Measurements from ENCODE around the gene SLC19A3. TPM values are rescaled to one million over a fixed set of nuclear protein-coding genes. Genes with fewer than 3 reads are reported as not detected.
"Not testable (repeated sequence)": the region's sequence is repeated elsewhere in the genome, so short reads cannot be mapped to it uniquely, and the experiment has no call there.

SLC19A3 gene
- total and polyA plus RNA-seq, 8 donors: 1.0 to 7.1 (median 3.1) TPM

DNA sequence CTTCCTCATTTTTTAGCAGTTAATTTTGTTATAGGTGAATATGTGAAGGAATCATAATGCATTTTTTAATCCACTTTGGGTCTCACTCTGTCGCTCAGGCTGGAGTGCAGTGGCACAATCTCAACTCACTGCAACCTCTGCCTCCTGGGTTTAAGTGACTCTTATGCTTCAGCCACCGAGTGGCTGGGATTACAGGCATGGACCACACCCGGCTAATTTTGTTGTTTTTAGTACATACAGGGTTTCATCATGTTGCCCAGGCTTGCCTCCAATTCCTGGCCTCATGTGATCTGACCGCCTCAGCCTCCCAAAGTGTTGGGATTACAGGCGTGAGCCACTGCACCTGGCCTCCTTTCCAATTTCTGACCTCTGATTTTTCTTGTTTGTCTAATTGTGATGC is 33.6 kb downstream of the SLC19A3 start:
- FAIRE-seq (no peak), DNase-seq (no peak), ATAC-seq (no peak)
- Histone ChIP-seq H3K4me1 (no peaks in the 10 kb centered on the region), H3K36me3 (no peaks in the 10 kb centered on the region), H3K27ac (no peak overlapping the region), H3K9me3 (no peaks in the 10 kb centered on the region), H3K4me3 (no peak overlapping the region), H3K27me3 (no peaks in the 10 kb centered on the region)
- intact Hi-C loops (cut with DNase I): no loop called here
- 72 to 84% methylated on average over 5 of the region's 5 CpGs for WGBS, 2 donors
- TF ChIP-seq, protein P1, sequence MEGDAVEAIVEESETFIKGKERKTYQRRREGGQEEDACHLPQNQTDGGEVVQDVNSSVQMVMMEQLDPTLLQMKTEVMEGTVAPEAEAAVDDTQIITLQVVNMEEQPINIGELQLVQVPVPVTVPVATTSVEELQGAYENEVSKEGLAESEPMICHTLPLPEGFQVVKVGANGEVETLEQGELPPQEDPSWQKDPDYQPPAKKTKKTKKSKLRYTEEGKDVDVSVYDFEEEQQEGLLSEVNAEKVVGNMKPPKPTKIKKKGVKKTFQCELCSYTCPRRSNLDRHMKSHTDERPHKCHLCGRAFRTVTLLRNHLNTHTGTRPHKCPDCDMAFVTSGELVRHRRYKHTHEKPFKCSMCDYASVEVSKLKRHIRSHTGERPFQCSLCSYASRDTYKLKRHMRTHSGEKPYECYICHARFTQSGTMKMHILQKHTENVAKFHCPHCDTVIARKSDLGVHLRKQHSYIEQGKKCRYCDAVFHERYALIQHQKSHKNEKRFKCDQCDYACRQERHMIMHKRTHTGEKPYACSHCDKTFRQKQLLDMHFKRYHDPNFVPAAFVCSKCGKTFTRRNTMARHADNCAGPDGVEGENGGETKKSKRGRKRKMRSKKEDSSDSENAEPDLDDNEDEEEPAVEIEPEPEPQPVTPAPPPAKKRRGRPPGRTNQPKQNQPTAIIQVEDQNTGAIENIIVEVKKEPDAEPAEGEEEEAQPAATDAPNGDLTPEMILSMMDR (IDR thresholded peaks at IDR 0.05): no peak

DNA sequence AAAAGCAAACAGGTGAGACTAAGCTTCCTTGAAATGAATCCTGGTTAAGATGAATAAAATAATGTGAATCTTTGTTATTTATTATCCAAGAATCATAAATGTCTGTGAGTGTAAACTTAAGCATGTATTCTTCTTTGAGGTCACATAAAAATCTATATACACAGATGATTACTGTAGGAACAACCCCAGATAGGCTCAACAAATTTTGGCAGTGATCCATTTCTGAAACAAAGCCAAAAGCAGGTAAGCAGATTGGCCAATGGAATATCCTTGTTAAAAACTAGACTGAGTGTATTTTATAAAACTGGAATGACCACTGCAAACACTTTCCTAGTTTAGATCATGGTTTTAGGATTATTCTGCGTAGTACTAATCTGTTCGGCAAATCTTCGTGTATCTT is 39.9 kb downstream of the SLC19A3 start:
- TF ChIP-seq, protein P1 (IDR thresholded peaks at IDR 0.05): no peak
- no peaks in the 10 kb centered on the region for H3K36me3 ChIP-seq
- no peaks in the 10 kb centered on the region for H3K27me3 ChIP-seq
- no peak overlapping the region for H3K4me3 ChIP-seq
- DNase-seq: no peak
- ATAC-seq: peak in 1 of 4 donors; percentile 35
- no peaks in the 10 kb centered on the region for H3K9me3 ChIP-seq
- intact Hi-C loops (cut with DNase I): no loop called here
- no peak for FAIRE-seq
- H3K4me1 ChIP-seq: no peaks in the 10 kb centered on the region
- 44 to 60% methylated on average over 3 of the region's 3 CpGs for WGBS, 2 donors
- no peak overlapping the region for H3K27ac ChIP-seq

DNA sequence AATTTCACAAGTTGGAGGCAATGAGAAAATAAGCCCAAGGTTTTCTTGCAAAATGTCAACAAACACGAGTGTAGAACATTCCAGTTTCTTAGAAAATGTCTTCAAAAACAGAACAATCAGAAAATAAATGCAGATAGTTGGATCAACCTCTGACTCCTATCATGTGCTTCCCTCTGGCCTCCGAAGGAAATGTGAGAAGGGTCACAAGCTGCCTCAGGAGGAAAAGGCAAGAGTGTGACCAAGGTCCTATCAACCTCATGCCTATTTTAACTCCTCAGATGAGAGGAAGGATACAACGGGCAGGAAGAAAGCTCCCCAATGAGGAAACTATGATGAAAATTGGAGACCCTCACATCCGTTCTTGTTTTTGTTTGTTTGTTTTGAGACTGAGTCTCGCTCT is 43.3 kb downstream of the SLC19A3 start:
- ATAC-seq: no peak
- TF ChIP-seq, protein P1 (IDR thresholded peaks at IDR 0.05): no peak
- 62 to 63% methylated on average over 5 of the region's 5 CpGs for WGBS, 2 donors

DNA sequence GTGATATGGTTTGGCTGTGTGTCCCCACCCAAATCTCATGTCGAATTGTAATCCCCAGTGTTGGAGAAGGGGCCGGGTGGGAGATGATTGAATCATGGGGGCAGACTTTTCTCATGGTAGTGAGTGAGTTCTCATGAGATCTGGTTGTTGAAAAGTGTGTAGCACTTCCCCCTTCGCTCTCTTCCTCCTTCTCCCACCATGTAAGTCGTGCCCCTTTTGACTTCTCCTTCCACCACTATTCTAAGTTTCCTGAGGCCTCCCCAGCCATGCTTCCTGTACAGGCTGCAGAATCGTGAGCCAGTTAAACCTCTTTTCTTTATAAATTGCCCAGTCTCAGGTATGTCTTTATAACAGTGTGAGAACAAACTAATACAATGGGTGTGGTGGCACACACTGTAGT is 44.2 kb downstream of the SLC19A3 start:
- H3K27ac ChIP-seq; intact Hi-C loops (cut with DNase I); H3K4me3 ChIP-seq; H3K4me1 ChIP-seq; H3K27me3 ChIP-seq; H3K9me3 ChIP-seq; ATAC-seq; DNase-seq; H3K36me3 ChIP-seq; FAIRE-seq: not testable (repeated sequence)
- 66 to 86% methylated on average over 5 of the region's 5 CpGs for WGBS, 2 donors

More for the DNA sequence above, 43.3 kb downstream of the SLC19A3 start:
- Histone ChIP-seq H3K4me1 (no peaks in the 10 kb centered on the region), H3K27ac (no peak overlapping the region), H3K4me3 (no peak overlapping the region), H3K9me3 (no peaks in the 10 kb centered on the region), H3K36me3 (no peaks in the 10 kb centered on the region), H3K27me3 (no peaks in the 10 kb centered on the region)
- FAIRE-seq (no peak), DNase-seq (no peak)
- intact Hi-C loops (cut with DNase I): no loop called here

DNA sequence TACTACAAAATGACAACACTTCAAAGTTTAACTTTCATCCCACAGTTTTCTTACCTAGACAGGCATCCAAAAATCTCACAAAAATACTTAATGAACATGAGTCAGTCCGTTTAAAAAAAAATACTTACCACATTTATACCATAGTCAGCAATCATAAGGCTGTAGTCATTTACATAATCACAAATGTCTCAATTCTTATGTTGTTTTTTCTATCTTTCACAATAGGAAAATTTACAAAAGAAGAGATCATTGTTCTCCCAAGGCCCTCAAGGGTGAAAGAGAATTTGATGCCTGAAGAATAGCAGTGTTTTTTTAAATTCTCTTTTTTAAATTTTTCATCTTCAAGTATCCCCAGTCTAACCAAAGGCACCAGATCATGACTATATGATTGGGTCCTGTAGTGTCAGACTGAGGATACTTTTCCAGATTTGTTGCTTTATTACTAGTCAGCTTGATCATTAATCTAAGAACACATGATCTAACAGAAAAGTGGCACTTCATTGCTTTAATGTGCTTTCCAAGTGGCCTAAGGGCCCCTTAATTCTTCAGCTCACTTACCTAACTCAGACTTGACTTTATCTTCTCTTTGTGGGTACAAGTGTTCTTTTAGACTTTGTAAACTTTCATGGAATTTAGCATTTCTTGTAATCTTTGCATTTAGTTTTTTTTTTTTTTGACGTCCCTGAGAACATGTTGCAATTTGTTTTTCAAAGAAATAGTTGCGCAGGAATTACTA is 46.5 kb downstream of the SLC19A3 start:
- intact Hi-C loops (cut with DNase I): no loop called here
- H3K27ac ChIP-seq: no peak overlapping the region
- H3K9me3 ChIP-seq: no peaks in the 10 kb centered on the region
- WGBS, 2 donors: 59 to 64% methylated on average over 3 of the region's 3 CpGs
- FAIRE-seq (no peak), DNase-seq (no peak), ATAC-seq (no peak)
- no peaks in the 10 kb centered on the region for H3K27me3 ChIP-seq
- H3K36me3 ChIP-seq: no peaks in the 10 kb centered on the region
- H3K4me3 ChIP-seq: no peak overlapping the region
- TF ChIP-seq, protein P1 (IDR thresholded peaks at IDR 0.05): no peak
- H3K4me1 ChIP-seq: no peaks in the 10 kb centered on the region

DNA sequence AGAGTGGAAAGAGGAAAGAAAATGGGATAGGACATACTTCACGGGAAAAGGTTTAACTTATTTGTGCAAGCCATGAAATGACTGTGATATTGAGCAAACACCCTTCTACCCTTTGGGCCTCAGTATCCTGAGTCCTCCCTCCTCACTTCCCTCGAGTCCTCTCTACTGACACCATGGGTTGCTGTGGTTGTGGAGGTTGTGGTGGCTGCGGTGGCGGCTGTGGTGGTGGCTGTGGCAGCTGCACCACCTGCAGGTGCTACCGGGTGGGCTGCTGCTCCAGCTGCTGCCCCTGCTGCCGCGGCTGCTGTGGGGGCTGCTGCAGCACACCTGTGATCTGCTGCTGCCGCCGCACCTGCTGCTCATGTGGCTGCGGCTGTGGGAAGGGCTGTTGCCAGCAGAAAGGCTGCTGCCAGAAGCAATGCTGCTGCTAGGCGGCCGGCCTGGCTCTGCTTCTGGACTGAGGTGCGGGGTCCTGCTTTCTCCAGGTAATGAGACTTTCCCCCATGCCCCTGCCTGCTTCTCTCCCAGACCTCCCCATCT is 51.1 kb downstream of the SLC19A3 start, which contains the start of gene SCYGR5:
SCYGR5 (plus strand) TSS at position 174 of the 540 bp plus-strand sequence; CDS start at position 174, 0 bp downstream.
- intact Hi-C loops (cut with DNase I); H3K4me1 ChIP-seq; FAIRE-seq; ATAC-seq; H3K36me3 ChIP-seq; H3K27me3 ChIP-seq; H3K4me3 ChIP-seq; H3K9me3 ChIP-seq; DNase-seq; H3K27ac ChIP-seq: not testable (repeated sequence)
- WGBS, 2 donors: 78 to 80% methylated on average over 10 to 13 of the region's 13 CpGs

Measured in pancreas (tissue), 10 donors.